Stimulated activated naive CD4-positive, alpha-beta T cell (primary cell): ENCODE measurements around the gene HNF1B.
"Not testable (repeated sequence)": the region's sequence is repeated elsewhere in the genome, so short reads cannot be mapped to it uniquely, and the experiment has no call there.

Experiments
- DNase-seq, 6 experiments: peaks; one replicate each; lab custom pipeline; 2025; lab: John Stamatoyannopoulos, UW

The HNF1B gene

DNA sequence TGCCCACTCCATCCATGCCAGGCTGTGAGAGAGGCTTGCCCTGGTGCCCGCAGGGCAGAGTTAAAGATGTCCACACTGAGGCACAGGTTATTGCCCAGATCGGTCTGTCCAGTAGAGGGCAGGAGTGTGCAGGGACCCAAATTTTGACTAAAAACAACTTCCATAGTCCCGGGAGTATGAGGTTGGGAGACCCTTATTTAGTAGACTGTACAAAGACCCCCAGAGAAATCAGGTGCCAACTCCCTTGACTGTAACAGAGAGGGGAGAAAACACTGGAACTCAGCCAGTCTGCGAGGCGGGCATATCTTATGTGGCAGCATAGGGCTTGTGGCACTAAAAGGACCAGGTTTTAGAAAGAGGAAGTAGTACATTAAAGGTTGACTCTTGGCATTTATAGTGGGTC is 43.4 kb downstream of the HNF1B start:
- peak in 3 of 6 experiments; percentile 3 to 28 (median 23) for DNase-seq

DNA sequence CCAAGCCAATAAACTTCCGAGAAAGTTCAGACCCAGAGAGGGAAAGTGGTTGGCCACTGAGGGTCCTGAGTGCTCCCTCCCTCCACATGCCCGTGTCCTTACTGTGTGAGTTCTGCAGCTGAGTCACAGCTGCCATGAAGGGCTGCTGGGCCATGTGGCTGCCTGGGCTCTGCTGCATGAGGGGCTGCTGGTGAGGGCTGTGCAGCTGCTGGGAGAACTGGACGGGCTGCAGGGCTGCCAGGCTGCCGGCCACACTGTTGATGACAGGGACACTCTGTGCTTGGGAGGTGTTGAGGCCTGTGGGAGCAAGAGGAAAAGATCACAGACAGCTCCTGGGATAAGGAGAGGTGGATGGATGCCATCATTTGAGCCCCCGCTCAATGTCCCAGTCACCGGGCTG is 44.0 kb downstream of the HNF1B start:
- DNase-seq: no peak

DNA sequence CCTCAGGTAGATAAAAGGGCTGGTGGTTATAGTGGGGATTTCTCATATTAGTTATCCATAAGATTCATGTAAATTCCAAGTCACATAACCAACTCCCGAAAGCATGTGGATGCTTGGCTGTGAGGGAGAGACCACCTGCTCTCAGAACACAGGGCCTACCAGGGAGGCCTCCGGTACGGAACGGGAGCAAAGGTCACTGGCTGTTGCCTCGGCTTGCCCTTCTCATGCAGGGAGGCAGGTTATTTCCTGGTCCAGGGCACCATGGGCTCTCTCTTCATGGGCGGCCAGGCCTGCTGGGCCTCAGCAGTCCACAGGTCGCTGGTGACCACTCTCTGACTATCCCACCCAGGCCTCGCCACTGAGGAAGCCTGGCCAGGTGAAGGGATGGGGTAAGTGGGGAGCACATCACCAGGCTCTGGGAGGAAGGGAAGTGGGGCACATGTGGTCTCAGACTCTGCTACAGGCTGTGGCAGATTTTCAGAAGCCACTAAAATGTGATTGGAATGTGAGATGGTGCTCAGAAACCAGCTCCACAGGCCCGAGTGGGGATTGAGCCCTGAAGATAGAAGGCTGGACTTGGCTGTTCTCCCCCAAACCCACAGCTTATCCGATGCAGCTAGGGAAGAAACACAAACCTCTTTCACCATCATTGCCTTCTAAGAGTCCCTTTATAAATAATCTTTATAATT is 45.4 kb downstream of the HNF1B start:
- no peak for DNase-seq

DNA sequence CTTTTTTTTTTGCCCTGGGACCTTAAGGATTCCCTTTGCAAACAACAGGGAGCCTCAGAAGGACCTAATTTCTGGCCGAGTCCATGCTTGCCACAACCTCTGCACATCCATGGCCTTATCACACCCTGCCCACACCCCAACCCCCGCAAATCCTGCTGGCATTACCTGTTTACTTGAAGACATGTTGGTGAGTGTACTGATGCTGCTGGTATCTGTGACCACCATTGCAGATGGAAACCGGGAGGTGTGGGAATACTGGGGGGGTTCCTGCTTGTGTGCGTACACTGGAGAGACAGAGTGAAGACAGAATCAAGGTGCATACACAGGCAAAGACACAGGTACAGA is 46.0 kb downstream of the HNF1B start:
- no peak for DNase-seq

DNA sequence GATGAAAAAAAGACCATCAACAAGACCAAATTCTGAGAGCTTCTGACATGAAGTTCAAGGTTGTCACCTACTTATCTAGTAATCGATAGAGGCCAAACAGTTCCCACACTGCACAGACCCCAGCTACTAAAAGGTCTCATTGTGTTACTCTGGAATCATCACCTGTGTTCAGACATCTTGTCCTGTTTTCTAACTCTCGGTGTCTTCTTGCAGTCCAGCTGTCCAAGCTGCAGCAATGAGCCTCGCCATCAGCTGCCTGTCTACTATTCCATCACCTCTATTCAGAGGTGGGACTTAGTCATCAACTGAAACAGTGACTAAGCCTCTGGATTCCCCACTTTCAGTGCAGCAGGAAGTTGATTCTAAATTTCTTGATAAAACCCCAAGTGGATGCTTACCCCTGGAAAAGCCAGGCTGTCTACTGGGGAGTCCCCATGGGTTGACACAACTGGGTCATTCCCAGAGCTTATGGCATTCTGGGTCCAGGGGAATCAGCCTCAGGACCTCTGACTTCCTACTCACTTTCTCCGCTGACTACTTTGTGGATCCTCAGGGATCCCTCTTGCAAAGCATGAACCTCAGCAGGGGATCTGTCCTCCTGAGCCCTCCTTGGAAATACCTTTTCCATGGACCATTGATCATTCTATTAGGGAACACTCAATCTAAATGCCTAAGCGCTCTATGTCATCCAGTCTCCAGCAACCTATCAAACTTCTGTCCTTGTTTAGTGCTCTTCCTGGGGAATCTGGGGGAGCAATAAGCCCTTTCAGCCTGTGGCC is 46.5 kb downstream of the HNF1B start:
- no peak for DNase-seq

DNA sequence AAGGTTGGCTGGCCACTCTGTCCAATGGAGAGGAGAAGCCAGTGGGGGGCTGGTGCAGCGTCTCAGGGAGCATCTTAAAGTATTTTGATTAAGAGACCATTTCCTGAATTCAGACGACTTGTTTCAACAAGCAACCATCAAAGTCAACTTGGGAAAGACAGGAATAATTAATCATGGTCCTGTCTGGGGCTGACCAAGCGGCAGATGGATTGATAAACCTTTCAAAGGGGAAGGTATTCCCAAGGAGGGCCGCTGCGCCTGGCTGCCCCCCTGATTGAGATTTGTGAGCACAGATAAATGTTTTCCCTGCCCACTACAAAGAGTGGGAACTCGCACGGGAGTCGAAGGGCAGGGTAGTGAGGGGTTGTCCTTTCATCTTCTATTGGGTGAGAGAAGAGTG is 47.5 kb downstream of the HNF1B start:
- no peak for DNase-seq

DNA sequence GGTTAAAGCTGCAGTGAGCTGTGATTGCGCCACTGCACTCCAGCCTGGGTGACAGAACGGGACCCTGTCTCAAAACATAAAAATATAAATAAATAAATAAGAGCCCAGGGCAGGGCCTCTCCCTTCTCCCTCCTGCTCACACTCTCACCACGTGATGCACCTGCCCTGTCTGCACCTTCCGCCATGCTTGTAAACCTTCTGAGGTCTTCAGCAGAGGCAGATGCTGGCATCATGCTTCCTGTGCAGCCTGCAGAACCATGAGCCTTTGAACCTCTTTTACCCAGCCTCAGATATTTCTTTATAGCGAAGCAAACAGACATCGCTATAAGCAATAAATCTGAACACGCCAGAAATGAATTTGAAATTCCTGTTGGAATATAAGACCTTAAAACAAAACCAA is 48.5 kb downstream of the HNF1B start:
- peak in 2 of 6 experiments; percentile 3 to 23 for DNase-seq

DNA sequence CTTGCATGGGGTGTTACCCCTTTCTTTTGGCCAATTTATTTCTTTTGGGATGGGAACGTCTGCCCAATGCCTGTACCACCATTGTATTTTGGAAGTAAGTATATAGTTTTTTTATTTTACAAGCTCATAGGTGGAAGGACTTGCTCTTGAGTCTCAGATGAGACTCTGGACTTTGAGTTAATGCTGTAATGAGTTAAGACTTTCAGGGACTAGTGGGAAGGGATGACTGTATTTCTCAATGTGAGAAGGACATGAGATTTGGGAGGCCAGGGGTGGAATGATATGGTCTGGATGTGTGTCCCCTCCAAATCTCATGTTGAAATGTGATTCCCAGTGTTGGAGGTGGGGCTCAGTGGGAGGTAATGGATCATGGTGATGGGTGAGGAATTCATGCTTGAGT is 49.1 kb downstream of the HNF1B start:
- no peak for DNase-seq

DNA sequence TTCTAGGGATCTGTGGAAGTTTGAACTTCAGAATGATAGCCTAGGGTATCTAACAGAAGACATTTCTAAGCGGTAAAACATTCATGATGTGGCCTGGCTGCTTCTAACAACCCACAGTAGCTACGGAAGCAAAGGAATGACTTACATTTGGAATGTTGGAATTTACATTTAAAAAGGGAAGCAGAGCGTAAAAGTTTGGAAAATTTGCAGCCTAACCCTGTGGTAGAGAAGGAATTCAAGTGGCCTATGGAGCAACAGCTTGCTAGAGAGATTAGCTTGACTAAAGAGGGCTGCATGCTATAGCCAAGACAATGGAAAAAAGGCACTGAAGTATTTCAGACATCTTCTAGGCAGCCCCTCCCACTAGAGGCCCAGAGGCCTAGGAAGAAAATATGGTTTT is 50.1 kb downstream of the HNF1B start:
- DNase-seq: no peak

DNA sequence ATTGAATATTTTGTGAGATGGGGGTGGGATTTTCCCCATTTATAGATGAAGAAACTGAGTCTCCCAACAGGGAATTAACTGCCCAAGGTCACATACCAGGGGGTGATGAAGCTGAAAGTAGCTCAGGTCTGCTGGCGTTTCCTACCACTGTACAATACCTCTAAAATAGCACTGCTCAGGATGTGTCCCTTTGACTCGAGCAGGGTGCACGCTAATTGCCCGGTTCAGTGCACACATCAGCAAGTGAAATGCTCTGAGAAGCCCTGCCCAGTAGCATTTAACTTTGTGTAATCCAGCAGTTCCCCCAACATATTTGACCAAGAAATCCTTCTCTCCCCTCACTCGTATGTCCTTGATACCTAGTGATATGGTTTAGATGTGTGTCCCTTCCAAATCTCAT is 51.5 kb downstream of the HNF1B start:
- no peak for DNase-seq

DNA sequence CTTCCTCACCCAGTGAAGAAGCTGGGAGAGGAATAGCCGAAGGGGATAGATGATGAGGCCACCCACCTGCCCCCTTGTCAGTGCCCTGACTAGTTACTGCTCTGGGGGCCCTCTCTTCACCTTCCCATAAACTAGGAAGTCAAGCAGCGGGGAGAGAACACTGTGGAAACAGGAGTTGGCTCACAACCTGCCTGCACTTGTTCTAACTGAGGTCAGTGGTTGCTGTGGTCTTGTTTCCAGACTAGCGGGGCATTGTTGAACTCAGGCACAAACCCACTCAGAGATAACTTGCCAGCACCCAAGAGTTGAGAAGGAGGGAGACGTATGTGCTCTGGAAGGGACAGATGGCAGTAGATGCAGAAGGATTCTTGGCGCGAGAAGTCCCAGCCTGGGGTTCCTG is 53.1 kb downstream of the HNF1B start:
- no peak for DNase-seq

DNA sequence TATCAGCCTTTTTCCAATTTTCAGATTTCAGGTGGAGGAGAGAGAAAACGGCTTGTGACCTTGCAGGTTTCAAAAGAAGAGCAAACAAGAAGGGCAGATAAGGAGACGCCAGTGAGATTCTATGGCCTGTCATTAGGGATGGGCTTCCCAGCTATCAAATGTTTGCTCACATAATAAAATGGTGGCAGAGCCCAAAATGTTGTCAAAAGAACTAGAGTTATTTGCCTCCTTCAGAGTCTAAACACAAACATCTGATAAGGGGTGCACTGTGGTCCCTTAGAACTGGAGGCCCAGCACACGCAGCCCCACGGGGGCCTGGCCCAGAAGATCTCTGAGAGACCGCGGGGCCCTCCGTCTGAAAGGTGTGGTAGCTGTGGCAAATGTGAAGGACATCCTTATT is 55.5 kb downstream of the HNF1B start:
- DNase-seq: no peak

DNA sequence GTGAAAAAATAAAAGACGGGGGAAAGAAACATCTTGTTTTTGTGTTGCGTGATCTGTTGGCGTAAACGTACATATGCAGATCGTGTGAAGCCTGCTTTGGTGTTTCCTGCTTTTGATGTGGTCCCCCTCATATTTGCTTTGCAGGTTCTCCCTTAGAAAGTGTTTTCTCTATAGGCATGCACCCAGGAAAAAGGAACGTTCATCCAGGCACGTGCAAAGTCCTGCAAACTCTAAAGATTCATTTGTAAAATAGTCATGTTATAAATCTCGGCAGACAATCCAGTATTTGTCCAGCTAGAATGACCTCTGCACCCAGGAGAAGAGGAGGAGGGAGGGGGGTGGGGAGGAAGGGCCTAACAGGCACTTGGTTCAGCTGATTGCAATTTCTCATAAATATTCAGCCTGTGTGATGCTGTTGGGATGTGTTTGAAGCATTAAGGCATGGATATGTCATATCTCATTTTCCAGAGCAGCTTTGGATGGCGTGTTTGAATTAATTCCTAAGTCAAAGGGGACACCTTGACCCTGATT is 61.3 kb downstream of the HNF1B start:
- peak in 2 of 6 experiments; percentile 8 to 15 for DNase-seq

DNA sequence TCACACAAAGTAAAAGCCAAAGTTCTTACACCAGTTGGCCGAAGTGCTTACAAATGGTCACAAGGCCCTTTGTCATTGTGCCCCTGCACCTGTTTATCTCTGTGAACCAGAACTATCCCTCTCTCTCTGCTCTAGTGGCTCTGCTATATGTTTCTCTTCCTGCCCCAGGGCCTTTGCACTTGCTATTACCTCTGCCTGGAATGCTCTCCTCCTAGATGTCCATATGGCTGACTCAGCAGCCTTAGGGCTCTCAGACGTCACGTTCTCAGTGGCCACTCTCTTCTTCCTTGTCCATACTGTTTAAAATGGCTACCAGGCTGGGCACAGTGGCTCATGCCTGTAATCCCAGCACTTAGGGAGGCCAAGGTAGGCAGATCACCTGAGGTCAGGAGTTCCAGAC is 62.9 kb downstream of the HNF1B start:
- no peak for DNase-seq

DNA sequence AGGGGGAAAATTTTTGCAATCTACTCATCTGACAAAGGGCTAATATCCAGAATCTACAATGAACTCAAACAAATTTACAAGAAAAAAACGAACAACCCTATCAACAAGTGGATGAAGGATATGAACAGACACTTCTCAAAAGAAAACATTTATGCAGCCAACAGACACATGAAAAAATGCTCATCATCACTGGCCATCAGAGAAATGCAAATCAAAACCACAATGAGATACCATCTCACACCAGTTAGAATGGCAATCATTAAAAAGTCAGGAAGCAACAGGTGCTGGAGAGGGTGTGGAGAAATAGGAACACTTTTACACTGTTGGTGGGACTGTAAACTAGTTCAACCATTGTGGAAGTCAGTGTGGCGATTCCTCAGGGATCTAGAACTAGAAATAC is 64.9 kb downstream of the HNF1B start:
- DNase-seq: not testable (repeated sequence)

DNA sequence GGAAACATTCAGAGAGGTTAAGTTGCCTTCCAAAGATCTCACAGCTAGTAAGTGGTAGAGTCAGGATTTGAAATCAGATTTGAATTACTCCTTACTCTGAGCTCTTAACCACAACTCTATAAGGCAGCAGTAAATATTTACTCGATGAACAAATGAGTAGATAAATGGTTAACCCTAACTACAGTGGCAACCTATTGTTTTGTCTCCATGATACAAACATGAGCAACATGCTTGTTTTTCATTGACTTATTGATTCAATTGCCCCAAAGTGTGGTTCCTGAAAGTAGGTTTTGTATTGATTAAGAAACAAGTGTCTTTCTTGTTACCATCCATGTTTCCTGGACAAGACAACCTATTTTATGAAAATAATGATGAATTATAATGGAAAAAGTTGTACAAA is 66.8 kb downstream of the HNF1B start:
- no peak for DNase-seq

DNA sequence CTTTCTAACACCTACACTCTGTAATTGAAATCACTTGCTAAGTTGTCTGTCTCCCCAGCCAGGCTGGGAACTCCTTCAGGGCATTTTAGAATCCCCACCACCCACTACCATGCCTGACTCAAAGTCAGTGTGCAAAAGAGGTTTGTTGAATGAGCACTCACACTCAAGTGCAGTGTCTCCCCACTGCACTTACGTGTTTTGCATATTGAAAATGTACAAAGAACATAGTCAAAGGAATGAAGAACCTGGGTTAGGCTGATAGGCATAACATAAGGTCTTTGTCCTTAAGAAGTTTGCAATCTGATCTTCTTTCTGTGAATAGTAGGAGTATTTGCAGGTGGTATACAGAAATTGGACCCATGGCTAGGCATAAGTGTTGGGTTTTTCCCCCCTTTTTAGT is 67.8 kb downstream of the HNF1B start:
- DNase-seq: no peak

DNA sequence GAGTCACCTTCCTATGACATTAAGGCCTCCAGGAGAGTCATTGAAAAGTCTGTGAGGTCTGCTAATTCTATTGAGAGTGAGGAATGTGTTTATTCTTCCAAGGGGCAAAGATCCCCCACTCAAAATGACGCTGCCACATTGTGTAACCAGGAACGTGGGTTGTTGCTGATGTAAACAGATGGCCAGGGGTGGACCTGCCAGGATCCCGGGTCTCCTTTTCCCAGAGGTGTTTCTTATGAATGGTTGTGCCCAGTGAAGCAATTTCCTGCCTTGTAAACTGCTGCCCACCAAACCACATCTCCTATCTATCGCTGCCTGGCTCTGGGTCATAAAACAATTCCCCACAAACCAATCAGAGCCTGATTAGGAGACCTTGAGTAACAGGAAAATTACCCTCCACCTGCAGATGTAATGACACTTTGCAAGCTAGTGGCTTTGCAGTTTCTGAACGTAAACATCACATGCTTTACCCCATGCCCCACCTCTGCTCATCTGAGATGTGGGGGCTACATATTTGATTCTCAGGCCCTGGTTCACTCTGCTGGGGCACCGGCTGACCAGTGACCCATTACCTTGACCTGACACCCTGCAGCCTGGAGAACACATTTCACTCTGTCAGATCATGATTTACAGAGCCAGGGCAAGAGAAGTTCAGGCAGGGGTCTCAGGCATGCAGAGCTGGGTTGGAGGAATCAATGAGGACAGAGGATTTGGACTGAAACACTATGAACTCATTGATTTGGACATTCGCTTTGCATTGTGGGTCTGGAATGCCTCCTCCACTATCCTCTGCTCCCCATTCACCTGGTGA is 68.5 kb downstream of the HNF1B start:
- DNase-seq: no peak

DNA sequence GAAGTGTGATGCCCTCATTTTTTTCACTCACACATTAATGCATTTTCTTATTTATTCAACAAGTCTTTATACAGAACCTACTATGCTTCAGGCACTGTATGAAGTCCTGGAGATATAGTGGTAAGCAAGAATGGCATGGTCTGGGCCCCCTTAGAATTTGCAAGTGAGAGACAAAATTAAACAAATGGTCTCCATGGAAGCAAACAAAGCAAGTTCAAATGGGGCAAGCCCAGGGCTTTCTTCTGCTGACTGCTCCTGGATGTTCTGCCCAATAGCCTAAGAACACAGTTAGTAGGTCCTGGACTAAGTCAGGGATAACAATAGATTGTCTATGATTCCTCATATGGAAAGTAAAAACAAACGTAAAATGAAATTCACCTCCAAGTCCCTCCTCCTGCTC is 70.3 kb downstream of the HNF1B start:
- DNase-seq: no peak

DNA sequence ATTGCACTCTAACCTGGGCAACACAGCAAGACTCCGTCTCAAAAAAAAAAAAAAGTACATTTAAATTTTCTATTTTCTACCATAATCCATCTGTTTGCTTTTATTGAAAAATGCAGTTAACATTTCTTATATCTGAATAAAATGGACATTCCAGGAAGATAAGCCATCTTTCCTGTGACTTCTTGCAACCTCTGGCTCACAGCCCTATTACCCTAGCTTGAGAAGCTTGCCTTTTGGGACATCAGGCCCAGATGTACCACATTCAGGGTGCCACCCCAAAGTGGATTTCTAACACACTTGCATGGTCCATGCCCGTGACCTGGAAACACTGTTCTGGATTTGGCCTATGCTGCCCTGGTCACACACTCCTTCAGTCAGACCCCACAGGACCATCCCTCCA is 71.5 kb downstream of the HNF1B start:
- no peak for DNase-seq

DNA sequence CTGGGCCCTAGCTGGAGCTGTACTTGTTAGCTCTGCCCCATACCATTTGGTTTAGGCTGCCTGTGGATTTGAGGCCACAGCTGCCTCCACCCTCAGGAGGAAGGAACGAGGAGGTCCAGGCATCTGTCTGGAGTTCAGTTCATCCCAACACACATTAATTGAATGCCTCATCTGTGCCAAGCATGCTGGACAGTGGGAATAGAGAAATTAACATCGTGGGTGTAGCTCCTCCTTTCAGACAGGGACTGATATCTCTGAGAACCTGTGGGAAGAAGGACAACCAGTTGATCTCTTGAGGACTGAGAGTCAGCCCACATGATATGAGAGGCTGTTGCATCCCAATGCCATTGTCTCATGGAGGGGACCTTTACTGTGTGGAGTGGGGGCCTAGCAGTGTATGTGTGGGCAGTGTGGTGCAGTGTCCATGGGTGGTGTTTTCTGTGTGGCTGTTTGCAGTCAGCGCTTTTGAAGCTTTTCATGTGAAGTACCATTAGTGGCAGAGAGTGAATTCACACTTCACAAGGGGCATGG is 72.2 kb downstream of the HNF1B start:
- no peak for DNase-seq

DNA sequence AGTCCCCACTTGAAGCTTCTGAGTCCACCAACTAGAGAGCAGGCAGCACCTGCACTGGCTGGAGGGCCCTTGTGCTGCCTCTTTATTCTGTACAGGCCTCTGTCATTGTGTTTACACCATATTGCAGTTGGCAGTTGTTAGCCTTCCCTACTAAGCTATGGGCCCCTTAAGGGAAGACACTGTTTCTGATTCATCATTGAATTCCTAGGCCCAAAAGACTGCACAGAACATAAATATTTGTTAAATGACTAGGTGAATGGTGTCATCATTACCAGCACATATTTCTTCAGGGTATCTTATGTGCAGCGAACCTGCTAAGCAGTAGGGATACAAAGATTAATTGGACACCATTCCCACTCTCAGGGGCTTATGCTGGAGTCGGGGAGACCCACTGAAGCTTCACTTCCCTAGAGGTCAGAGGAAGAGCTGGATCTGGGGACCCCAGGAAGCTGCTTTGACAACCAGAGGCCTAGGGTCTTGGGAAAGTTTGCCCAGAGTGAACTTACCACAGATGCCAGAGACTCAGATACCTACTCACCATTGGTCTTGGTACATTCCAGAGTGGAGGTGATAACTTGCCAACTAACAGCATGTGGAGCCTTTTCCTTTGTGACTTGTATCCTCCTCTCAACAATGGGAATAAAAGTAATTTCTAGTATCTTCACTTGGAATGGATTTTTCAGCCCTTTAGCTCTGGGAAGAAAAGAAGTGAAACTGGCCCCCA is 72.9 kb downstream of the HNF1B start:
- DNase-seq: no peak
